NCI-H1694 treated with DMSO at 0.1 percent for 48 hours (cell line): Measurements from ENCODE around the gene GABRD.

Experiments used
- DNase-seq: peaks from one replicate; lab custom pipeline; 2025; lab: John Stamatoyannopoulos, UW

Gene GABRD

DNA sequence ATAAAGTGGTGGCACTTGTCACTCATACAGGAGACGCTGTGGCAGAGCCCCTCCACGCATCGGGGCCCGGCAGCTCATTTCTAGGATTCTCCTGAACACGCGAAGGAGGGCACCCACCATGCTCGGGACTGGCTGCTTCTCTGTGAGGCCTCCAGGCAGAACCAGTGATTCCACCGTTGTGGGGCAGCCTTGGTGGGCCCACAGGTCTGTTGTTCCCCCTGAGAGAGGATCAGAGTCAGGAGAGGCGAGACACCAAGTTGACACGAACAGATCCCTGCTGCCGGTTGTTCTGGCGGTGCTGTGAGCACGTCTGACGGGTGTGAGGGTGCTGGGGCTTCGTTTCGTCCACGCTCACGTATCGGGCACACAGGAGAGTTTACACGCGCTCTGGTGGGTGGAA, 57.7 kb downstream of the GABRD start:
- no peak for DNase-seq

DNA sequence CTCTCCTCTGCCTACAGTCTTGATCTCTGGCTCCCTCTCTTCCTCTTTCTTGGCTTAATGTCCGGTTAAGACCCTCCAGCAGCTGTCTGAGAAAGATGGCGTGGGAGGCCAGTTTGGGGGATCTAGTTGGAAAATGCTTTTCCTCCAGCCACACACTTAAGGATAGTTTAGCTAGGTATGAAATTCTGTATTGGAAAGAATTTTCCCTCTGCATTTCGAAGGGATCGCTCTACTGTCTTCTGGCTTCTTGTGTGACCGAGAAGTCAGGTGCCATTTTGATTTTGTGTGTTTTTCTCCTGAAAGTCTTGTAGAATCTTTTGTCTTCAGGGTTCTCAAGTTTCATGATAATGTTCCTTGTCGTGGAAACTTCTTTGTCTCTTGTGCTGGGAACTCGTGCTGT, 59.0 kb downstream of the GABRD start:
- no peak for DNase-seq

DNA sequence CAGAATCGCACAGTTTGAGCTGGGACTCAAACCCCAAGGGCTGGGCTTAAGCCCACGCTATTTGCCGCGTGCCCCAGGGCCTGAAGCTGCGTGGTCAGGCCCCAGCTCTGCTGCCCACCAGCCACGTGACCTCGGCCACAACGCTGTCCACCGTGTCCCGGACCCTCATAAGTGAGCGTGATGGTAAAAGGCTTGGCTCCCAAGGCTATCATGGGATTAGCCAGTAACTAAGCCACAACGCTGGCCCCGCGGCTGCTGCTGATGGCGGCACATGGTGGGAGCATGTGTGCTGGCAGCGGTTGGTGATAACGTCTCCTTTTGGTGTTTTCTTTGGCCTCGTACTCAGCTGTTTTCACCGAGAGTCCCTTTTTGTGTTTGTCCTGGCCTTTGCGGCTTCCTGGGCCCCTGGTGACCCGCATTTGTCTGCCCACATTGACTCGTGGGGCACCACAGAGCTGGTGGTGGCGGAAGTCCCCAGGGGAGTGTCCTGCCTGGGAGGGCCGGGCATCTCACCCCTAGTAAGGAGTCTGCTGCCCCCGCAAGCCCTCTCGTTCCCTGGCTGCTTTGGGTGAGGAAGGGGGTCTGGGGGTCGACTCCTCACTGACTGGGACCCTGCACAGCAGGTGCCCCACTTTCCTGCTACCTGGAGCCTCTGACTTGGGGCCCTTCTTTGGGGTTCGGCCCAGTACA, 60.4 kb downstream of the GABRD start:
- no peak for DNase-seq

DNA sequence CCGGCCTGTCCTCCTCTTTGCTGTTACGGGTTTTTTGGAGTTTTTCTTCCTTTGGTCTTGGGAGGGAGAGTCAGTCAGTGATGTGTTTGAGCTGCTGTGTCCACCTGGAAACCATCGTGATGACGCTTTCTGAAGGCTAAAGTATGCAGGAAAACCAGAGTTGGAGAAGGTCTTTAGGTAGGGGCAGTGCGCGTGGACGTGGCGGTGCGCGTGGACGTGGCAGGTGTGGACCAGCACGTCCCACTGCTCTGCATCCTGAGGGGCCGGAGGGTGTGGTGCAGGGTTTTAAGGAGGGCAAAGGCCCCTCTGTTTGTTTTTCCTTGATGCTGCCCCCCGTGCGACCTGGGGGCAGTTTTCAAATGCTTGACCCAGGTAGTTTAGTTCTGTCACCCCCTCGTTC, 61.0 kb downstream of the GABRD start:
- DNase-seq, result no peak
